H54 (cell line): ENCODE results near the gene SAC3D1.
"Not testable (repeated sequence)": the region's sequence is repeated elsewhere in the genome, so short reads cannot be mapped to it uniquely, and the experiment has no call there.

Experiments used
- DNase-seq: peaks from one replicate; pipeline ENCODE4 v3.0.0; 2011; ENCODE audit warnings: low spot score, mixed read lengths; ENCODE audit not compliant: insufficient read length
- FAIRE-seq: peaks from 3 replicates; lab custom pipeline; 2011; peaks lifted over from hg19 to GRCh38; lab: Jason Lieb, UNC
- POLR2A ChIP-seq: IDR thresholded peaks from 2 replicates; pipeline ENCODE4 v1.6.1; 2011; ENCODE audit warnings: low read depth, mild to moderate bottlenecking, low read length

Gene SAC3D1

GRCh38 chr11:65013888-65014725 is 26.9 kb upstream of the SAC3D1 start, which contains the start of gene ARL2:
Gene ARL2 (plus strand): TSS chr11:65014160. CDS start chr11:65014208, 48 bp downstream.
- FAIRE-seq = no peak
- peak; percentile 83 for DNase-seq
- peak; percentile 25; the same call in 1 of the 2 replicates for TF ChIP-seq POLR2A

- FAIRE-seq (no peak), DNase-seq (no peak)
- no peak for TF ChIP-seq POLR2A
These were observed 26.2 kb upstream of the SAC3D1 start for GRCh38 chr11:65014726-65015227.

GRCh38 chr11:65016705-65017104 is 24.3 kb upstream of the SAC3D1 start:
- TF ChIP-seq POLR2A = no peak
- no peak for FAIRE-seq
- DNase-seq = no peak

DNA sequence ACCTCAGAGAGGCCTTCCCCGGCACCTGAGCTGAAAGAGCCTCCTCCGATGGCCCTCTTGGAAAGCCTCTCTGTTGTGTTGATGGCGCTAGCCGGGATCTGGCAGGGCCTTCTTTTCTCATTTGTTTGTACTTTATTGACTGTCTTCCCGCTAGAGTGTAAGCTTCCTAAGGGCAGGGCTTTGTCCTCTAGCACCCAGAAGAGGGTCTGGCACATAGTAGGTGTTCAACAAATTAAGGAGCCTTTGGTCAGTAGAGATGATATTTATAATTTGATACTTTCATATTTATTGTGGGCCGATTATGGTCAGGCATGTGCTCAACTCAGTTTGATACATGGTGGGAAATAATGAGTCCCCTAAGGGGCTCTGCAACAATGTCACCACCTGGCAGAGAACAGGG is 23.1 kb upstream of the SAC3D1 start:
- FAIRE-seq (no peak), DNase-seq (no peak)
- TF ChIP-seq POLR2A = no peak

- FAIRE-seq (no peak), DNase-seq (no peak)
- no peak for TF ChIP-seq POLR2A
These were observed 21.2 kb upstream of the SAC3D1 start for GRCh38 chr11:65019824-65020223.

GRCh38 chr11:65021003-65021402 is 20.0 kb upstream of the SAC3D1 start:
- no peak for TF ChIP-seq POLR2A
- FAIRE-seq = no peak
- DNase-seq = no peak

GRCh38 chr11:65021509-65021908 is 19.5 kb upstream of the SAC3D1 start:
- no peak for TF ChIP-seq POLR2A
- DNase-seq (no peak), FAIRE-seq (no peak)

- not testable (repeated sequence) for FAIRE-seq
These were observed 17.5 kb upstream of the SAC3D1 start for GRCh38 chr11:65023502-65023901.

DNA sequence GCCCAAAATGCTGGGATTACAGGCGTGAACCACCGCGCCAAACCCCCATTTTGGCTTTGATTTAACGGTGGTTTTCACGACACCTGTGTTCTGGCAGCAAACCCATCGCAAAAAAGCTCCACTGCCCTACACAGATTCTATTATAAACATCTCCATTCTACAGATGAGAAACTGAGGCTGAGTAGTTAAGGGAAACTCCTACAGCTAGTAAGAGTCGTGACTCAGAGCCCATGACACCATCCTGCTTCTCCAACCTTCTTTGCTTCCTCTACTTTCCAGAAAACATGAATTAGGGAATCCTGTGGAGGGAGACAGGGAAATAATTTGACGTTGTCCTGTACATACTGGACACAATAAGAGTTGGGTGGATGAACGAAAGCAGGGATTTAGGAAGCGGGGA is 14.2 kb upstream of the SAC3D1 start:
- no peak for FAIRE-seq
- no peak for TF ChIP-seq POLR2A
- no peak for DNase-seq

More at GRCh38 chr11:65023502-65023901, 17.5 kb upstream of the SAC3D1 start:
- DNase-seq = not testable (repeated sequence)

- peak; percentile 23 for FAIRE-seq
- peak; percentile 82 for DNase-seq
- TF ChIP-seq POLR2A = peak; percentile 82
These were observed 13.6 kb upstream of the SAC3D1 start, which contains the start of gene SNX15 for GRCh38 chr11:65027213-65028067. Gene SNX15 (plus strand): TSS chr11:65027439. CDS start chr11:65027538, 99 bp downstream.

DNA sequence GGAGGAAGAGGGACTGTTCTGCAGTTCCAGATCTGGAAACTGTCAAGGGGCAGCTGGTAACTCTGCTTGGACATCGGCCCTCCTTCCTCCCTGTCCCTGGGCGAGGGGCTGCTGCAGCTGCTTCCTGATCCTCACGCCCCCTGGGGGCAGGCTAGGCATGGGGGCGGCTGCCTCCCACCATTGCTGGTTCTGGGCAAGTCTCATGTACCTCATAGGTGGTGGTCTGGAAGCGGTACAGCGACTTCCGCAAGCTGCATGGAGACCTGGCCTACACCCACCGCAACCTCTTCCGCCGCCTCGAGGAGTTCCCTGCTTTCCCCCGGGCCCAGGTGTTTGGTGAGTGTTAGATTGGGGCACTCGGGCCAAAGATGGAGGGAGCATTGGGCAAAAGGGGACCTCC is 8.8 kb upstream of the SAC3D1 start:
- FAIRE-seq = no peak
- no peak for TF ChIP-seq POLR2A
- no peak for DNase-seq

GRCh38 chr11:65034423-65034822 is 6.6 kb upstream of the SAC3D1 start:
- DNase-seq (no peak), FAIRE-seq (no peak)
- no peak for TF ChIP-seq POLR2A

GRCh38 chr11:65035579-65035978 is 5.4 kb upstream of the SAC3D1 start:
- FAIRE-seq (no peak), DNase-seq (no peak)
- no peak for TF ChIP-seq POLR2A

DNA sequence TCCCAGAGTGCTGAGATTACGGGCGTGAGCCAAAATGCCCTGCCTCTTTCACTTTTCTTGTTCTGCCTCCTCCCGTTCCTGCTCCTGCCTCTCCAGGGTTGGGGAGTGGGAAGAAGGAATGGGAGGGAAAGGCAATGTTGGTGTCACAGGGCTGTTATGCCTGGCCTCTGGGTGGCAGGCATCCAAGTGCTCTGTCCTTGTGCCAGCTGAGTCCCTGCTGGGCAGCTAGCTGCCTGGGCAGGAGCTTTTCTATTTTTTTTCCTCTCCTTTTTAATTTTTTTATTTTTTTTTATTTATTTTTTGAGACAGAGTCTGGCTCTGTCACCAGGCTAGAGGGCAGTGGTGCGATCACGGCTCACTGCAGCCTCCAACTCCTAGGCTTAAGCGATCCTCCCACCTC is 4.1 kb upstream of the SAC3D1 start:
- no peak for FAIRE-seq
- no peak for TF ChIP-seq POLR2A
- DNase-seq = no peak
